HepG2 (cell line): ENCODE results near the gene SOBP. TPM values are rescaled to one million over a fixed set of nuclear protein-coding genes. Genes with fewer than 3 reads are reported as not detected.

ENCODE experiments used
- ATAC-seq: fragments of 200-7000 bp; cut with Tn5 transposase; 3 replicates; pipeline ENCODE4 v1.9.1; 2020; ENCODE audit warnings: mild to moderate bottlenecking, moderate library complexity
- BruUV-seq: library from RNA; stranded (reverse); fragments of 400-500 nt; replicated peaks from 2 replicates; lab custom pipeline; 2021; lab: Mats Ljungman, UMichigan
- CTCF ChIA-PET: fragments of 300-600 bp; formaldehyde crosslinking; extraction: SDS; loops from one replicate; lab custom pipeline; 2021; ENCODE audit warnings: low total read pairs, inconsistent platforms, low intra/inter-chr PET ratio; lab: Yijun Ruan, JAX
- POLR2A ChIA-PET: fragments of 350-600 bp; sonication (Branson Sonifier 250); formaldehyde crosslinking; loops from one replicate; lab custom pipeline; 2020; ENCODE audit warnings: antibody characterized with exemption, inconsistent platforms; lab: Yijun Ruan, JAX
- DNase-seq: peaks from one replicate; pipeline ENCODE4 v3.0.0-alpha.2; 2015; ENCODE audit warnings: low spot score
- FAIRE-seq: peaks from 3 replicates; lab custom pipeline; 2011; peaks lifted over from hg19 to GRCh38; lab: Jason Lieb, UNC
- H2AFZ ChIP-seq: one replicate; pipeline ENCODE4 v1.6.1; 2011; ENCODE audit warnings: low read length, inconsistent platforms
- H3K27ac ChIP-seq: fragments of 300-600 bp; 3 replicates; pipeline ENCODE4 v1.8.0; 2011; ENCODE audit warnings: mixed run types, mild to moderate bottlenecking, mixed read lengths, low read length, inconsistent platforms; ENCODE audit not compliant: insufficient read depth; ENCODE audit errors: extremely low read length
- H3K27me3 ChIP-seq, 2 experiments: fragments of 200-600 bp in 1 of 2; 2 replicates in 1 of 2; 3 replicates in 1 of 2; pipeline versions ENCODE4 v1.6.0 to v1.8.0; 2011; ENCODE audit warnings: low read length in 2 of 2, mild to moderate bottlenecking in 2 of 2, moderate library complexity in 2 of 2, inconsistent platforms in 1 of 2; ENCODE audit not compliant: insufficient read depth in 2 of 2, control insufficient read depth in 1 of 2
- H3K36me3 ChIP-seq, 2 experiments: fragments of 200-600 bp in 1 of 2; replicated peaks in 1 of 2; 2 replicates in 1 of 2; 3 replicates in 1 of 2; pipeline versions ENCODE4 v1.5.1 to v1.8.0; 2011; ENCODE audit warnings: low read length in 2 of 2, inconsistent platforms in 1 of 2; ENCODE audit not compliant: insufficient read depth in 2 of 2, control insufficient read depth in 1 of 2
- H3K4me1 ChIP-seq: 2 replicates; pipeline ENCODE4 v1.5.1; 2012; ENCODE audit warnings: low read length, inconsistent platforms; ENCODE audit not compliant: insufficient read depth
- H3K4me2 ChIP-seq: 2 replicates; pipeline ENCODE4 v1.6.0; 2011; ENCODE audit warnings: low read depth, low read length, inconsistent platforms
- H3K4me3 ChIP-seq, 3 experiments: fragments of 200-600 bp in 1 of 3; sonication (generic), shearing (Covaris generic) in 1 of 3; replicated peaks in 1 of 3; 2 replicates each; pipeline ENCODE4 v1.5.1; 2011 to 2016; ENCODE audit warnings: low read length in 3 of 3, inconsistent platforms in 2 of 3, low read depth in 2 of 3, mild to moderate bottlenecking in 2 of 3, control low read depth in 1 of 3, mixed read lengths in 1 of 3; ENCODE audit not compliant: insufficient read depth in 1 of 3
- H3K79me2 ChIP-seq: one replicate; pipeline ENCODE4 v1.6.1; 2011; ENCODE audit warnings: low read length, inconsistent platforms; ENCODE audit not compliant: insufficient read depth
- H3K9ac ChIP-seq: 2 replicates; pipeline ENCODE4 v1.6.0; 2011; ENCODE audit warnings: mild to moderate bottlenecking, low read depth, low read length, inconsistent platforms; ENCODE audit not compliant: insufficient read depth
- H3K9me3 ChIP-seq: 2 replicates; pipeline ENCODE4 v1.5.1; 2012; ENCODE audit warnings: mild to moderate bottlenecking, low read length
- H4K20me1 ChIP-seq: 2 replicates; pipeline ENCODE4 v1.6.0; 2011; ENCODE audit warnings: inconsistent platforms, mild to moderate bottlenecking, low read length, moderate library complexity; ENCODE audit not compliant: insufficient read depth
- JUNB ChIP-seq: sonication (generic); formaldehyde crosslinking; IDR thresholded peaks from 2 replicates; pipeline ENCODE4 v1.8.0; 2022; ENCODE audit warnings: missing genetic modification reagents, mild to moderate bottlenecking, borderline replicate concordance
- NRL ChIP-seq: sonication (generic); formaldehyde crosslinking; IDR thresholded peaks from 2 replicates; pipeline ENCODE4 v1.5.0; 2020; ENCODE audit warnings: missing genetic modification reagents, mild to moderate bottlenecking, moderate library complexity, borderline replicate concordance
- PRPF4 ChIP-seq: fragments of 200-400 bp; formaldehyde crosslinking; IDR thresholded peaks from 2 replicates; pipeline ENCODE4 v1.6.1; 2016; ENCODE audit warnings: low read length, low read depth; ENCODE audit not compliant: poor library complexity, severe bottlenecking
- RBAK ChIP-seq: sonication (generic); formaldehyde crosslinking; IDR thresholded peaks from 2 replicates; pipeline ENCODE4 v1.5.1; 2020; ENCODE audit warnings: mild to moderate bottlenecking, missing genetic modification reagents
- ZFX ChIP-seq: sonication (generic); formaldehyde crosslinking; IDR thresholded peaks from 2 replicates; pipeline ENCODE4 v1.4.0; 2020; ENCODE audit warnings: mild to moderate bottlenecking, low read depth, missing genetic modification reagents, moderate library complexity
- ZNF160 ChIP-seq: sonication (generic); formaldehyde crosslinking; IDR thresholded peaks from 2 replicates; pipeline ENCODE4 v1.8.0; 2022; ENCODE audit warnings: mild to moderate bottlenecking, inconsistent platforms, missing genetic modification reagents
- ZNF367 ChIP-seq: sonication (generic); formaldehyde crosslinking; IDR thresholded peaks from 2 replicates; pipeline ENCODE4 v1.4.0; 2020; ENCODE audit warnings: missing genetic modification reagents, borderline replicate concordance
- ZNF891 ChIP-seq: sonication (generic); formaldehyde crosslinking; IDR thresholded peaks from 2 replicates; pipeline ENCODE4 v1.5.0; 2020; ENCODE audit warnings: mild to moderate bottlenecking, missing genetic modification reagents
- WGBS: methylation state at CpG from one replicate; pipeline ENCODE4 v1.1.6; 2017; ENCODE audit warnings: low lambda C conversion rate; 5-methylcytosine and 5-hydroxymethylcytosine counted together
- in situ Hi-C: cut with HindIII; loops from 2 replicates; pipeline ENCODE4 v1.10.0; 2017; ENCODE audit warnings: low pct_unique_long_range_greater_than_20kb; ENCODE audit not compliant: extremely low pct_ligation_motif_present
- intact Hi-C: fragments of 100-400 bp; cut with micrococcal nuclease; formaldehyde crosslinking; loops from one replicate; pipeline ENCODE4 v1.10.0; 2022; ENCODE audit not compliant: unreplicated experiment
- polyA plus RNA-seq, 8 experiments: library from polyadenylated mRNA; depleted of rRNA in 3 of 8; stranded (reverse) in 7 of 8; unstranded in 1 of 8; fragments of >200 nt; fragmentation: Illumina TruSeq in 4 of 8; extraction: Trizol in 4 of 8; gene quantifications; 2 replicates each; pipeline versions ENCODE4 v1.2.1 to v1.2.3, GENCODE V29; 2011 to 2016; ENCODE audit warnings: low read depth in 4 of 8, missing spikeins in 1 of 8, mixed read lengths in 1 of 8; ENCODE audit not compliant: insufficient read depth in 1 of 8
- total RNA-seq, 5 experiments: library from RNA; depleted of rRNA; stranded (reverse); fragments of >200 nt; fragmentation: Illumina TruSeq; extraction: Trizol; gene quantifications; 2 replicates each; pipeline ENCODE4 v1.2.3, GENCODE V29; 2016; ENCODE audit warnings: low read depth in 1 of 5
- TF ChIP-seq, protein P1 (sequence below): sonication (generic); formaldehyde crosslinking; IDR thresholded peaks from 2 replicates; pipeline ENCODE4 v1.4.0; 2020; ENCODE audit warnings: missing genetic modification reagents, borderline replicate concordance
- TF ChIP-seq, protein P2 (sequence below), 2 experiments: sonication (generic) in 1 of 2; formaldehyde crosslinking in 1 of 2; IDR thresholded peaks; 2 replicates each; pipeline versions ENCODE4 v1.4.0 to v1.6.1; 2016 to 2020; ENCODE audit warnings: borderline replicate concordance in 1 of 2, low read depth in 1 of 2, mild to moderate bottlenecking in 1 of 2, missing genetic modification reagents in 1 of 2
- TF ChIP-seq, protein P3 (sequence below): IDR thresholded peaks from 2 replicates; pipeline ENCODE4 v1.6.1; 2016; ENCODE audit warnings: low read depth
- TF ChIP-seq, protein P4 (sequence below): sonication (generic); formaldehyde crosslinking; IDR thresholded peaks from 2 replicates; pipeline ENCODE4 v1.5.1; 2020; ENCODE audit warnings: mild to moderate bottlenecking, moderate library complexity, missing genetic modification reagents

SOBP gene
- total and polyA plus RNA-seq, 2 of the 13 experiments (the other 11 are each of a cell fraction or from before 2014, with no cell fraction given) = 1.5 to 6.9 TPM

DNA sequence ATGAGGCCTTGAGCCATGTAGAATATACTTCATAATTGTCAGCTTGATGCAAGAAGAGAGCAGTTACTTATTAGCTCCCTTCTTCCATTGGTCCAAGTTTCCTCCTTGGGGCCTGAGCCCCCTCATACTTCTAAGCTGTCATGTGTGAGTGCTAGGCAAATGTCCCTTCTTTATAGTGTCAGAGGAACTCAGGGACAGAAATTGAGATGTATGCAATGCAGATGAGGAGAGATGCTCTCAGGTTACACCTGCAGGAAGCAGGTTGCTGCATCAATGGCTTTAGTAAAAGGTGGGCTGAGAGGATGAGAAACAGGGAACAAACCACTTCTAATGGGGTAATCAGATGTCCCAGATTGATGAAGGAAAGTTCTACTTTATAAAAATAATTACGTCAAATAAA is 23.9 kb upstream of the SOBP start:
- in situ Hi-C loops = no loop called here
- H3K4me1 ChIP-seq = peaks cover 20% of the 10 kb centered on the region
- ATAC-seq = no peak
- no peak overlapping the region for H3K27ac ChIP-seq
- H3K36me3 ChIP-seq = no peaks in the 10 kb centered on the region
- TF ChIP-seq, protein P1, sequence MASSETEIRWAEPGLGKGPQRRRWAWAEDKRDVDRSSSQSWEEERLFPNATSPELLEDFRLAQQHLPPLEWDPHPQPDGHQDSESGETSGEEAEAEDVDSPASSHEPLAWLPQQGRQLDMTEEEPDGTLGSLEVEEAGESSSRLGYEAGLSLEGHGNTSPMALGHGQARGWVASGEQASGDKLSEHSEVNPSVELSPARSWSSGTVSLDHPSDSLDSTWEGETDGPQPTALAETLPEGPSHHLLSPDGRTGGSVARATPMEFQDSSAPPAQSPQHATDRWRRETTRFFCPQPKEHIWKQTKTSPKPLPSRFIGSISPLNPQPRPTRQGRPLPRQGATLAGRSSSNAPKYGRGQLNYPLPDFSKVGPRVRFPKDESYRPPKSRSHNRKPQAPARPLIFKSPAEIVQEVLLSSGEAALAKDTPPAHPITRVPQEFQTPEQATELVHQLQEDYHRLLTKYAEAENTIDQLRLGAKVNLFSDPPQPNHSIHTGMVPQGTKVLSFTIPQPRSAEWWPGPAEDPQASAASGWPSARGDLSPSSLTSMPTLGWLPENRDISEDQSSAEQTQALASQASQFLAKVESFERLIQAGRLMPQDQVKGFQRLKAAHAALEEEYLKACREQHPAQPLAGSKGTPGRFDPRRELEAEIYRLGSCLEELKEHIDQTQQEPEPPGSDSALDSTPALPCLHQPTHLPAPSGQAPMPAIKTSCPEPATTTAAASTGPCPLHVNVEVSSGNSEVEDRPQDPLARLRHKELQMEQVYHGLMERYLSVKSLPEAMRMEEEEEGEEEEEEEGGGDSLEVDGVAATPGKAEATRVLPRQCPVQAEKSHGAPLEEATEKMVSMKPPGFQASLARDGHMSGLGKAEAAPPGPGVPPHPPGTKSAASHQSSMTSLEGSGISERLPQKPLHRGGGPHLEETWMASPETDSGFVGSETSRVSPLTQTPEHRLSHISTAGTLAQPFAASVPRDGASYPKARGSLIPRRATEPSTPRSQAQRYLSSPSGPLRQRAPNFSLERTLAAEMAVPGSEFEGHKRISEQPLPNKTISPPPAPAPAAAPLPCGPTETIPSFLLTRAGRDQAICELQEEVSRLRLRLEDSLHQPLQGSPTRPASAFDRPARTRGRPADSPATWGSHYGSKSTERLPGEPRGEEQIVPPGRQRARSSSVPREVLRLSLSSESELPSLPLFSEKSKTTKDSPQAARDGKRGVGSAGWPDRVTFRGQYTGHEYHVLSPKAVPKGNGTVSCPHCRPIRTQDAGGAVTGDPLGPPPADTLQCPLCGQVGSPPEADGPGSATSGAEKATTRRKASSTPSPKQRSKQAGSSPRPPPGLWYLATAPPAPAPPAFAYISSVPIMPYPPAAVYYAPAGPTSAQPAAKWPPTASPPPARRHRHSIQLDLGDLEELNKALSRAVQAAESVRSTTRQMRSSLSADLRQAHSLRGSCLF (CRISPR knock-in tag) = no peak
- TF ChIP-seq ZFX (CRISPR knock-in tag) (no peak), ZNF891 (CRISPR knock-in tag) (no peak), NRL (CRISPR knock-in tag) (no peak), PRPF4 (no peak), JUNB (CRISPR knock-in tag) (no peak), ZNF367 (no peak), RBAK (CRISPR knock-in tag) (no peak), ZNF160 (no peak)
- TF ChIP-seq, protein P2, sequence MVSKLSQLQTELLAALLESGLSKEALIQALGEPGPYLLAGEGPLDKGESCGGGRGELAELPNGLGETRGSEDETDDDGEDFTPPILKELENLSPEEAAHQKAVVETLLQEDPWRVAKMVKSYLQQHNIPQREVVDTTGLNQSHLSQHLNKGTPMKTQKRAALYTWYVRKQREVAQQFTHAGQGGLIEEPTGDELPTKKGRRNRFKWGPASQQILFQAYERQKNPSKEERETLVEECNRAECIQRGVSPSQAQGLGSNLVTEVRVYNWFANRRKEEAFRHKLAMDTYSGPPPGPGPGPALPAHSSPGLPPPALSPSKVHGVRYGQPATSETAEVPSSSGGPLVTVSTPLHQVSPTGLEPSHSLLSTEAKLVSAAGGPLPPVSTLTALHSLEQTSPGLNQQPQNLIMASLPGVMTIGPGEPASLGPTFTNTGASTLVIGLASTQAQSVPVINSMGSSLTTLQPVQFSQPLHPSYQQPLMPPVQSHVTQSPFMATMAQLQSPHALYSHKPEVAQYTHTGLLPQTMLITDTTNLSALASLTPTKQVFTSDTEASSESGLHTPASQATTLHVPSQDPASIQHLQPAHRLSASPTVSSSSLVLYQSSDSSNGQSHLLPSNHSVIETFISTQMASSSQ (IDR thresholded peaks at IDR 0.05; ENCODE audit: low read depth) = no peak
- TF ChIP-seq, protein P2 (CRISPR knock-in tag; IDR thresholded peaks at IDR 0.05; ENCODE audit: borderline replicate concordance) = no peak
- TF ChIP-seq, protein P3, sequence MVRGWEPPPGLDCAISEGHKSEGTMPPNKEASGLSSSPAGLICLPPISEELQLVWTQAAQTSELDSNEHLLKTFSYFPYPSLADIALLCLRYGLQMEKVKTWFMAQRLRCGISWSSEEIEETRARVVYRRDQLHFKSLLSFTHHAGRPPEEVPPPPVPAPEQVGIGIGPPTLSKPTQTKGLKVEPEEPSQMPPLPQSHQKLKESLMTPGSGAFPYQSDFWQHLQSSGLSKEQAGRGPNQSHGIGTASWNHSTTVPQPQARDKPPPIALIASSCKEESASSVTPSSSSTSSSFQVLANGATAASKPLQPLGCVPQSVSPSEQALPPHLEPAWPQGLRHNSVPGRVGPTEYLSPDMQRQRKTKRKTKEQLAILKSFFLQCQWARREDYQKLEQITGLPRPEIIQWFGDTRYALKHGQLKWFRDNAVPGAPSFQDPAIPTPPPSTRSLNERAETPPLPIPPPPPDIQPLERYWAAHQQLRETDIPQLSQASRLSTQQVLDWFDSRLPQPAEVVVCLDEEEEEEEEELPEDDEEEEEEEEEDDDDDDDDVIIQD (CRISPR knock-in tag) = no peak
- TF ChIP-seq, protein P4, sequence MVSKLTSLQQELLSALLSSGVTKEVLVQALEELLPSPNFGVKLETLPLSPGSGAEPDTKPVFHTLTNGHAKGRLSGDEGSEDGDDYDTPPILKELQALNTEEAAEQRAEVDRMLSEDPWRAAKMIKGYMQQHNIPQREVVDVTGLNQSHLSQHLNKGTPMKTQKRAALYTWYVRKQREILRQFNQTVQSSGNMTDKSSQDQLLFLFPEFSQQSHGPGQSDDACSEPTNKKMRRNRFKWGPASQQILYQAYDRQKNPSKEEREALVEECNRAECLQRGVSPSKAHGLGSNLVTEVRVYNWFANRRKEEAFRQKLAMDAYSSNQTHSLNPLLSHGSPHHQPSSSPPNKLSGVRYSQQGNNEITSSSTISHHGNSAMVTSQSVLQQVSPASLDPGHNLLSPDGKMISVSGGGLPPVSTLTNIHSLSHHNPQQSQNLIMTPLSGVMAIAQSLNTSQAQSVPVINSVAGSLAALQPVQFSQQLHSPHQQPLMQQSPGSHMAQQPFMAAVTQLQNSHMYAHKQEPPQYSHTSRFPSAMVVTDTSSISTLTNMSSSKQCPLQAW (CRISPR knock-in tag) = no peak
- DNase-seq = no peak
- H3K9me3 ChIP-seq = no peaks in the 10 kb centered on the region
- no peaks in the 10 kb centered on the region for H4K20me1 ChIP-seq
- intact Hi-C loops = no loop called here
- H3K4me2 ChIP-seq = no peak overlapping the region
- H3K9ac ChIP-seq = no peak overlapping the region
- POLR2A ChIA-PET = no interaction called here
- no peak overlapping the region for H3K4me3 ChIP-seq
- 5% methylated on average over 1 of the region's 1 CpG for WGBS
- FAIRE-seq = no peak
- CTCF ChIA-PET = no interaction called here
- no peak overlapping the region for H2AFZ ChIP-seq
- BruUV-seq = no TSS peak
- H3K27me3 ChIP-seq = no peaks in the 10 kb centered on the region
- no peaks in the 10 kb centered on the region for H3K79me2 ChIP-seq
